ENCODE results near the gene HDHD3.

DNA sequence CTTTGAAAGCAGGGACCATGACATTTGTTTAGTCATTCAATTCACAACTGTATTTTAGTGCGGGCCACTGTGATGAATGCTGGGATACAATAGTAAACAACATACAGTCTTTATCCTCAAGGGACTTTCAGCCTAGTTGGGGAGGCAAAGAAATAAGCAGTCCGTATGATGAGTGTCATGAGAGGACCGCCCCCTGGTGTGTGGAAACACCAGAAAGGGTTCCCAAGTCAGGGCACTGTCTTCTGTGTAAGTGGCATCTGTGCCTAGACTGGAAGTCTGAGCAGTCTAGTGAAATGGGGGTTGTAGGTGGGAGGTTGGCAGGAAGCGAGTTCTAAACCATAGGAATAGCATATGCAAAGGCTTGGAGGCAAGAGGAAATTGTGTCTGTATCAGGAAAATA lies 40.6 kb upstream of the HDHD3 start:
- TF ChIP-seq, protein P1, sequence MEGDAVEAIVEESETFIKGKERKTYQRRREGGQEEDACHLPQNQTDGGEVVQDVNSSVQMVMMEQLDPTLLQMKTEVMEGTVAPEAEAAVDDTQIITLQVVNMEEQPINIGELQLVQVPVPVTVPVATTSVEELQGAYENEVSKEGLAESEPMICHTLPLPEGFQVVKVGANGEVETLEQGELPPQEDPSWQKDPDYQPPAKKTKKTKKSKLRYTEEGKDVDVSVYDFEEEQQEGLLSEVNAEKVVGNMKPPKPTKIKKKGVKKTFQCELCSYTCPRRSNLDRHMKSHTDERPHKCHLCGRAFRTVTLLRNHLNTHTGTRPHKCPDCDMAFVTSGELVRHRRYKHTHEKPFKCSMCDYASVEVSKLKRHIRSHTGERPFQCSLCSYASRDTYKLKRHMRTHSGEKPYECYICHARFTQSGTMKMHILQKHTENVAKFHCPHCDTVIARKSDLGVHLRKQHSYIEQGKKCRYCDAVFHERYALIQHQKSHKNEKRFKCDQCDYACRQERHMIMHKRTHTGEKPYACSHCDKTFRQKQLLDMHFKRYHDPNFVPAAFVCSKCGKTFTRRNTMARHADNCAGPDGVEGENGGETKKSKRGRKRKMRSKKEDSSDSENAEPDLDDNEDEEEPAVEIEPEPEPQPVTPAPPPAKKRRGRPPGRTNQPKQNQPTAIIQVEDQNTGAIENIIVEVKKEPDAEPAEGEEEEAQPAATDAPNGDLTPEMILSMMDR (optimal IDR thresholded peaks at IDR 0.05 in 1 of 3, IDR thresholded peaks at IDR 0.05 in 1 of 3, conservative IDR thresholded peaks at IDR 0.05 in 1 of 3; ENCODE audit: extremely low read depth in 1 of 3, insufficient read depth in 2 of 3, low read length in 3 of 3) = no peak
- no peak for TF ChIP-seq EZH2 (IDR thresholded peaks at IDR 0.05; ENCODE audit: low read length)
